ENCODE results near the gene ZFAND3. TPM values are rescaled to one million over a fixed set of nuclear protein-coding genes. Genes with fewer than 3 reads are reported as not detected.

ZFAND3 gene
- polyA plus RNA-seq, 1 of the 3 experiments (the other 2 are of a cell fraction) = 16.7 TPM

GRCh38 chr6:38100380-38100779 lies 280.9 kb downstream of the ZFAND3 start (continued):
- no peak for TF ChIP-seq PBX3 (IDR thresholded peaks at IDR 0.05)

- no peak overlapping the region for H3K4me2 ChIP-seq
- no peak overlapping the region for H3K4me3 ChIP-seq (ENCODE audit: low read depth in 2 of 2, low read length in 1 of 2)
- DNase-seq = no peak
- WGBS (ENCODE audit: low lambda C conversion rate) = 100% methylated on average over 3 of the region's 3 CpGs
- ChIA-PET CTCF (interaction anchor here (0.6 to 0.9 kb wide), 3 partner anchors 39 to 780 kb away, joined by 3 to 4 read pairs (median 4); no protein-coding TSS in a partner anchor), POLR2A (no interaction called here)
- peak overlapping the region in 1 of 2 experiments; percentile 19; a peak in 1 of 4 replicates for H3K27ac ChIP-seq (ENCODE audit: low read depth in 2 of 2, low read length in 1 of 2)
- H4K20me1 ChIP-seq (ENCODE audit: insufficient read depth) = peaks cover 20% of the 10 kb centered on the region
- H3K36me3 ChIP-seq (replicated peaks in 1 of 2; ENCODE audit: control insufficient read depth in 1 of 2, insufficient read depth in 2 of 2, low read length in 1 of 2) = peaks cover 5 to 13% of the 10 kb centered on the region in 2 experiments
- H2AFZ ChIP-seq (ENCODE audit: low read depth) = no peak overlapping the region
- no peak overlapping the region for H3K9ac ChIP-seq
- H3K27me3 ChIP-seq (ENCODE audit: insufficient read depth) = no peaks in the 10 kb centered on the region
- no peaks in the 10 kb centered on the region for H3F3A ChIP-seq (replicated peaks; ENCODE audit: insufficient read depth)
- H3K4me1 ChIP-seq (ENCODE audit: control insufficient read depth in 1 of 2, insufficient read depth in 2 of 2, low read depth in 1 of 2, low read length in 1 of 2) = peaks cover 0 to 8% of the 10 kb centered on the region in 2 experiments; a peak in 2 of 4 replicates
- TF ChIP-seq RAD21 (IDR thresholded peaks at IDR 0.05; ENCODE audit: low read length) = no peak
- TF ChIP-seq GABPA (IDR thresholded peaks at IDR 0.05; ENCODE audit: low read depth) = no peak
- TF ChIP-seq MXI1 (IDR thresholded peaks at IDR 0.05; ENCODE audit: low read depth, low read length) = no peak
- TF ChIP-seq NRF1 (IDR thresholded peaks at IDR 0.05; ENCODE audit: low read depth, low read length) = no peak
- no peak for TF ChIP-seq FOXJ3 (CRISPR knock-in tag; IDR thresholded peaks at IDR 0.05)
- no peak for TF ChIP-seq SMC3 (IDR thresholded peaks at IDR 0.05; ENCODE audit: low read depth, low read length)
- TF ChIP-seq ZBTB33 (IDR thresholded peaks at IDR 0.05; ENCODE audit: borderline replicate concordance, low read depth) = no peak
- TF ChIP-seq RFX5 (IDR thresholded peaks at IDR 0.05; ENCODE audit: low read length) = no peak
- TF ChIP-seq RCOR1 (IDR thresholded peaks at IDR 0.05; ENCODE audit: low read length) = no peak
- TF ChIP-seq EZH2phosphoT487 (IDR thresholded peaks at IDR 0.05; ENCODE audit: borderline replicate concordance, low read depth) = no peak
- no peak for TF ChIP-seq TCF12 (IDR thresholded peaks at IDR 0.05)
- no peak for TF ChIP-seq POLR2AphosphoS5 (IDR thresholded peaks at IDR 0.05; ENCODE audit: low read depth, low read length)
- TF ChIP-seq, protein P1, sequence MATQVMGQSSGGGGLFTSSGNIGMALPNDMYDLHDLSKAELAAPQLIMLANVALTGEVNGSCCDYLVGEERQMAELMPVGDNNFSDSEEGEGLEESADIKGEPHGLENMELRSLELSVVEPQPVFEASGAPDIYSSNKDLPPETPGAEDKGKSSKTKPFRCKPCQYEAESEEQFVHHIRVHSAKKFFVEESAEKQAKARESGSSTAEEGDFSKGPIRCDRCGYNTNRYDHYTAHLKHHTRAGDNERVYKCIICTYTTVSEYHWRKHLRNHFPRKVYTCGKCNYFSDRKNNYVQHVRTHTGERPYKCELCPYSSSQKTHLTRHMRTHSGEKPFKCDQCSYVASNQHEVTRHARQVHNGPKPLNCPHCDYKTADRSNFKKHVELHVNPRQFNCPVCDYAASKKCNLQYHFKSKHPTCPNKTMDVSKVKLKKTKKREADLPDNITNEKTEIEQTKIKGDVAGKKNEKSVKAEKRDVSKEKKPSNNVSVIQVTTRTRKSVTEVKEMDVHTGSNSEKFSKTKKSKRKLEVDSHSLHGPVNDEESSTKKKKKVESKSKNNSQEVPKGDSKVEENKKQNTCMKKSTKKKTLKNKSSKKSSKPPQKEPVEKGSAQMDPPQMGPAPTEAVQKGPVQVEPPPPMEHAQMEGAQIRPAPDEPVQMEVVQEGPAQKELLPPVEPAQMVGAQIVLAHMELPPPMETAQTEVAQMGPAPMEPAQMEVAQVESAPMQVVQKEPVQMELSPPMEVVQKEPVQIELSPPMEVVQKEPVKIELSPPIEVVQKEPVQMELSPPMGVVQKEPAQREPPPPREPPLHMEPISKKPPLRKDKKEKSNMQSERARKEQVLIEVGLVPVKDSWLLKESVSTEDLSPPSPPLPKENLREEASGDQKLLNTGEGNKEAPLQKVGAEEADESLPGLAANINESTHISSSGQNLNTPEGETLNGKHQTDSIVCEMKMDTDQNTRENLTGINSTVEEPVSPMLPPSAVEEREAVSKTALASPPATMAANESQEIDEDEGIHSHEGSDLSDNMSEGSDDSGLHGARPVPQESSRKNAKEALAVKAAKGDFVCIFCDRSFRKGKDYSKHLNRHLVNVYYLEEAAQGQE (IDR thresholded peaks at IDR 0.05; ENCODE audit: low read depth, low read length) = no peak
- no peak for TF ChIP-seq NFIC (IDR thresholded peaks at IDR 0.05; ENCODE audit: borderline replicate concordance)
- TF ChIP-seq PBX3 (IDR thresholded peaks at IDR 0.05) = no peak
- TF ChIP-seq MAX (IDR thresholded peaks at IDR 0.05; ENCODE audit: low read depth) = no peak
- TF ChIP-seq YY1 (IDR thresholded peaks at IDR 0.05; ENCODE audit: low read depth) = no peak
- TF ChIP-seq FOSL2 (IDR thresholded peaks at IDR 0.05; ENCODE audit: borderline replicate concordance, low read depth) = no peak
- no peaks in the 10 kb centered on the region for H3K9me3 ChIP-seq
- peaks cover 23% of the 10 kb centered on the region for H3K79me2 ChIP-seq (ENCODE audit: insufficient read depth)
- no peaks in the 10 kb centered on the region for H3K9me2 ChIP-seq
Measured at GRCh38 chr6:38103921-38104320, 284.4 kb downstream of the ZFAND3 start.

All from SK-N-SH (cell line).